ENCODE data around the gene ABCG2. TPM values are rescaled to one million over a fixed set of nuclear protein-coding genes. Genes with fewer than 3 reads are reported as not detected.

ABCG2 gene
- total and polyA plus RNA-seq, 2 donors = 3.7 to 22.9 TPM

DNA sequence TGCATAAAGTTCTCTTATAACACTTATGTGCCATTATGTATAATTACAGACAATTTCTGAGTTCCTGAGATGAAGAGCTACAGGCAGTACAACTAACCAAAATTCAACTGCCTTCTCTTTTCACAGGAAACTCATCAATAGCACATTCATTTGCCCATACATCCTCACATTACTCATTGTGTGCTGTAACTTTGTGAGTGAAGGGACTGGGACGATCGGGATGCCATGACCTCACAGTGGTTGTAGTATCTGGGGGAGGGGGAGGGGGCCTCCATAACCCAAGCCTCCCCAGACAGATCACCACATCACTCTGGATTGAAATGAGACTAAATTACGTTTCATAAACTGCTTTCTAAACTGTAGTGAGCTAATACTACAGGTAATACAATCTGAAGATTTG lies 60.7 kb downstream of the ABCG2 start:
- WGBS = 87% methylated on average over 3 of the region's 3 CpGs
- H3K4me1 ChIP-seq (ENCODE audit: insufficient read depth) = no peaks in the 10 kb centered on the region
- no peak for DNase-seq (ENCODE audit: extremely low spot score)
- no peaks in the 10 kb centered on the region for H3K36me3 ChIP-seq (ENCODE audit: insufficient read depth)
- H3K4me3 ChIP-seq (ENCODE audit: low read depth, low read length) = no peak overlapping the region
- H3K27ac ChIP-seq (ENCODE audit: low read depth) = no peak overlapping the region

DNA sequence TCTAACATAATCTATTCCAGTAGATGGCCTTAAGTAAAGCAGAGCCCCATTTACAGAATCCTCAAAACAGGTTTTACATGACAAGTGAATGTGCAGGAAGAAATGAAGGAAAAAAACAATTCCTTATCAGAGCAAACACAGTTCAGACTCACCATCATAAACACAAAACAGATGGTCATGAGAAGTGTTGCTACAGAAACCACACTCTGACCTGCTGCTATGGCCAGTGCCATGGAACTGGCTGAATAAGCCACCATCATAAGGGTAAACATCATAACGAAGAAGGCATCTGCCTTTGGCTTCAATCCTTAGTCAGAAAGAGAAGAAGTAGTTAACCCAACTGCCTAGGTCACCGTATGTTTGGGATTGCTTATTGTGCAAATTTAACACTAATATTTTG lies 61.1 kb downstream of the ABCG2 start:
- DNase-seq (ENCODE audit: extremely low spot score) = no peak
- 62% methylated on average over 2 of the region's 2 CpGs for WGBS
- Histone ChIP-seq H3K4me1 (ENCODE audit: insufficient read depth) (no peaks in the 10 kb centered on the region), H3K27ac (ENCODE audit: low read depth) (no peak overlapping the region), H3K4me3 (ENCODE audit: low read depth, low read length) (no peak overlapping the region), H3K36me3 (ENCODE audit: insufficient read depth) (no peaks in the 10 kb centered on the region)

DNA sequence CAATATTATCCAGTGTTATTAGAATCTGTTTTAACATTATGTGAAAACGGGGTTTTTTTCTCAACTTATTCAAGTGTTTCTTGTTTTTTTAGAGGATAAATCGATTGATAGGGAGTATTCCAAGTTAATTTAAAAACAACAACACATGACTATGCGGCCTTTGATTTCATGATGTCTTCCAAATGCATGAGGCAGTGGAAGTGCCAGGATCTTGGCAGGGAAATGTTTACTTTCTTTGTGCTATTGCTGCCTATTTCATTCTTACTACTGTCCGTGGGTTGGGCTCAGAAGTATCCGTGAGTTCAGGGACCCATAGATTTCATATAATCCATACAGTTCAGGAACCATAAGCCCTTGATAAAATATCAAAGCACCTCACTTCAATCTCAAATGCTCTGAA lies 64.6 kb downstream of the ABCG2 start:
- Histone ChIP-seq H3K36me3 (ENCODE audit: insufficient read depth) (no peaks in the 10 kb centered on the region), H3K27ac (ENCODE audit: low read depth) (no peak overlapping the region), H3K4me3 (ENCODE audit: low read depth, low read length) (no peak overlapping the region), H3K4me1 (ENCODE audit: insufficient read depth) (no peaks in the 10 kb centered on the region)
- 90% methylated on average over 5 of the region's 5 CpGs for WGBS
- DNase-seq (ENCODE audit: extremely low spot score) = no peak

DNA sequence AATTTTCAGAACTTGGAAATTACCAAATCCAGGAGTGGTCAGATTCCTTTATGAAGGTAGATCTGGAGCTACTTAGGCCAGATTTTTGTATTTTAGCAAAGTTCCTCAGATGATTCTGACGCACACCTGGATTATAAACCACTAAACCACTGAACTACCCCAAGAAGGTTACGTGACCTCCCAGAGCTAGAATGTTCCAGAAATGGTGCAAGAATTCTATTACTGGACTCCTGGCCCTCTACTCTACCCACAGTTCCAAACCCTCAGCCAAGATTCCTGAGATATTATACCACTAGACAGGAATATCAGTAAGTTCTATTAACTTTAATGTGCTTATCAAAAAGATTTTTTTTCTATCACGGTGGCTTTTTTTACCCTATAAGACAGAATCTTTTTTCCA lies 67.1 kb downstream of the ABCG2 start:
- no peaks in the 10 kb centered on the region for H3K4me1 ChIP-seq (ENCODE audit: insufficient read depth)
- no peaks in the 10 kb centered on the region for H3K36me3 ChIP-seq (ENCODE audit: insufficient read depth)
- no peak overlapping the region for H3K27ac ChIP-seq (ENCODE audit: low read depth)
- 92% methylated on average over 3 of the region's 3 CpGs for WGBS
- DNase-seq (ENCODE audit: extremely low spot score) = no peak
- H3K4me3 ChIP-seq (ENCODE audit: low read depth, low read length) = no peak overlapping the region

DNA sequence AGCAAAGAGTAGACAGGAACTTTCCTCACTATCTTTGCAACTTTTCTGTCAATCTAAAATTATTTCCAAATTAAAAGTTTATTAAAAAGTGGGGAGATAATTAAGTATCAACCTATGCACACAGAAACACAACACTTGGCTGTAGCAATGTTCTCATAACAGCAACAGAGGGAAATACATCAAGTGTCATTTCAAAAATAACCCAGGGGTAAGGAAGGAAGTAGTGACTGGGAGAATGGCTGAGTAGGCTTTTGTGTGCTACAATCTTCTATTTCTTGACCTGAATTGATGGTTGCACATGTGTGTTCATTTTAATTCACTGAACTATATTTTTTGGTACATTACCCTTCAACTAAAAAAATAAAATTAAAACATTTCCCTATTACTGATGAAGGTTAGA lies 67.5 kb downstream of the ABCG2 start:
- H3K4me1 ChIP-seq (ENCODE audit: insufficient read depth) = no peaks in the 10 kb centered on the region
- H3K36me3 ChIP-seq (ENCODE audit: insufficient read depth) = no peaks in the 10 kb centered on the region
- DNase-seq (ENCODE audit: extremely low spot score) = no peak
- no peak overlapping the region for H3K4me3 ChIP-seq (ENCODE audit: low read depth, low read length)
- H3K27ac ChIP-seq (ENCODE audit: low read depth) = no peak overlapping the region

DNA sequence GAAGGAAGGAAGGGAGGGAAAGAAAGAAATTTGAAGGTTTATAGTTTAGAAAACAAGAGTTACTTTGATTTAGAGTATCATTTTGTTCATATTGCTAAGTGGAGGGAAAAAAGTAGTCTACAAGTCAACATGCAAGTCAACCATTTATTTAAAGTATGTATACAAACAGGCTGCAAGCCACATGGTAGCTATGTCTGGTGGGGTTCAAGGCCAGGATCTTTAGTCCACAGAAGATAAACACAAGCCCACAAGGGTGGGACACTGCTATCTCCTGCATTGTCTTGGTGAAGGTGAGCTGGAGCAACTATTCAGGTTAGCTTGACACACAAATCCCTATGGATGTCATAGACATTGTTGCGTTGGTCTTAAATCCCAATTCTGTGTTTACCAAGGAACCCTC lies 71.4 kb downstream of the ABCG2 start:
- 97% methylated on average over 1 of the region's 1 CpG for whole genome bisulfite sequencing

DNA sequence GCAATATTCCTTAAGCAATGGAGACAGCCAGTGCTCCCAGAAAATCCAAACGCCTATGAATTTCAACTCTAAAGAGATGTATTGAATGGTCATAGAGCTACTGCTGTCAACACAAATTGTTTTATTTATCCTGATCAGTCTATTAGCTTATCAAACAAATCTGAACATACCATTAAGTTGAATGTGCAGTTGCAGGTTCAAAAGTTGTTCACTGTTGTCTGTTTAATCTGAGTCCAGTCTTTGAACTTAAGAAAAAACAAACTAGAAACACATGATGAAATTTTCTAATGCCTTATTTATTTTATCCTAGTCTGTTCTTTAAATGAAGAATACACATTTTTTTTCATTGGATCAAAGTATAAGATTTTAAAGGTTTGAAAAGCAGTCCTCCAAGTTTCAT lies 77.8 kb downstream of the ABCG2 start:
- H3K36me3 ChIP-seq (ENCODE audit: insufficient read depth) = peaks cover 2% of the 10 kb centered on the region
- H3K4me3 ChIP-seq (ENCODE audit: low read depth, low read length) = no peak overlapping the region
- no peak for DNase-seq (ENCODE audit: extremely low spot score)
- no peaks in the 10 kb centered on the region for H3K4me1 ChIP-seq (ENCODE audit: insufficient read depth)
- 93% methylated on average over 1 of the region's 1 CpG for WGBS
- no peak overlapping the region for H3K27ac ChIP-seq (ENCODE audit: low read depth)

More for the DNA sequence above, 71.4 kb downstream of the ABCG2 start:
- Histone ChIP-seq H3K36me3 (ENCODE audit: insufficient read depth) (no peaks in the 10 kb centered on the region), H3K4me3 (ENCODE audit: low read depth, low read length) (no peak overlapping the region), H3K4me1 (ENCODE audit: insufficient read depth) (no peaks in the 10 kb centered on the region), H3K27ac (ENCODE audit: low read depth) (no peak overlapping the region)
- DNase-seq (ENCODE audit: extremely low spot score) = no peak

DNA sequence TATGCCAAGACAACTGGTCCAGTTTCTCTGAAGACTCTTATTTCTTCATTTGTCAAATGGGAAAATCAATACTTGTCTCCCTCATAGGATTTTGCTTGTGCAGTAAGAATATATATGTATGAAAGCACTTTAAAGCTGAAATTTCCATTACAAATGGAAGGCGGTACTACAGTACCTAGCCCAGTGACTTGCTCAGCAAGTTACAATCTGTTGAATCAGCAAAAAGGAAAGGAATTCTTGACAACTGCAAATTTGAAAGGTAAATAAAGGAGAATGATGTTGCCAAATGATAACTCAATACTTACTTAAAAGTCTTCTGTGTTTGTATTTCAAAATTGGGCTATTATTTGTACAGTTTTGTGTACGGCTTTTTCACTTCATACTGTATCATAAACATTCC lies 79.9 kb downstream of the ABCG2 start:
- no peaks in the 10 kb centered on the region for H3K4me1 ChIP-seq (ENCODE audit: insufficient read depth)
- no peak overlapping the region for H3K4me3 ChIP-seq (ENCODE audit: low read depth, low read length)
- 93% methylated on average over 2 of the region's 2 CpGs for WGBS
- no peak for DNase-seq (ENCODE audit: extremely low spot score)
- no peak overlapping the region for H3K27ac ChIP-seq (ENCODE audit: low read depth)
- peaks cover 4% of the 10 kb centered on the region for H3K36me3 ChIP-seq (ENCODE audit: insufficient read depth)

DNA sequence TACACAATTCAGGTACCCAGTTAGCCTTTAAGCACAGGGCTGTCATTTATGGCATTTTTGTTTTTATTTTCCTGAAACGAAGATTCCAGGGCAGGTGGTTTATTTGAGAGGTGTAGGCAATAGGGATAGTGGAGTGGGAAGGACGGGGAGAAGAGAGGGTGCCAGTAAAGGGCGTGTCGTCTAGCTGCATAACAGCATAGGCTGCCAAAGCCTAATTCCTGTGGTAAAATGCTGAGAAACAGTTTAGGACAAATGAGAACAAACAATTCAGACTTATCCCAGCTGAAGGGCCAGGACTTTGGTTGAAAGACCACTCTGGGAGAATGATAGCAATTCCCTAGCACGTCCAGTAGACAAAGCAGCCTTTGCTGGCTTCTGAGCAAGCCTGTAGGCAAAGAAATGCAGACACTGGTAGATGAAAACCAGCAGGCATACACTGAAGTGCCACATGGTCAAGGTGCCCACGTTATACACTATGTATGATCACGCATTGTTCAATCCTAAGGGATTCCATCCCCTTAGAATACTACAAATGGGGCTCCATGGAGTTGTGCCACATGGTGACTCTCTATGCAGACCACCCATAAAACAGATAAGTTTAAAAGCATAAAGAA lies 80.4 kb downstream of the ABCG2 start:
- Histone ChIP-seq H3K4me3 (ENCODE audit: low read depth, low read length) (no peak overlapping the region), H3K4me1 (ENCODE audit: insufficient read depth) (no peaks in the 10 kb centered on the region), H3K27ac (ENCODE audit: low read depth) (no peak overlapping the region), H3K36me3 (ENCODE audit: insufficient read depth) (peaks cover 4% of the 10 kb centered on the region)
- WGBS = 80% methylated on average over 7 of the region's 7 CpGs
- no peak for DNase-seq (ENCODE audit: extremely low spot score)

DNA sequence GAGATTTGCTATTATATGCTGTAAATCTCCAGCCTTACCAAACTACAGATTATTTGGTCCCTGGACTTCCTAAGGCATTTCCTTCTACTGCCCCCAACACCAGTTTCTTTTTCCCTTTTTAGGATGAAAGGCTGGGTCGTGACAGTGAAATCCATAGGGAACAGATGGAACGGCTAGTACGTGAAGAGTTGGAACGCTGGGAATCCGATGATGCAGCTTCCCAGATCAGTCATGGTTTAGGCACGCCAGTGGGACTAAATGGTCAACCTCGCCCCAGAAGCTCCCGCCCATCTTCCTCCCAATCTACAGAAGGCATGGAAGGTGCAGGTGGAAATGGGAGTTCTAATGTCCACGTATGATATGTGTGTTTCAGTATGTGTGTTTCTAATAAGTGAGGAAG lies 83.1 kb downstream of the ABCG2 start:
- no peak for DNase-seq (ENCODE audit: extremely low spot score)
- 93% methylated on average over 9 of the region's 9 CpGs for WGBS
- H3K4me3 ChIP-seq (ENCODE audit: low read depth, low read length) = no peak overlapping the region
- H3K4me1 ChIP-seq (ENCODE audit: insufficient read depth) = no peaks in the 10 kb centered on the region
- peaks cover 6% of the 10 kb centered on the region for H3K36me3 ChIP-seq (ENCODE audit: insufficient read depth)
- no peak overlapping the region for H3K27ac ChIP-seq (ENCODE audit: low read depth)

DNA sequence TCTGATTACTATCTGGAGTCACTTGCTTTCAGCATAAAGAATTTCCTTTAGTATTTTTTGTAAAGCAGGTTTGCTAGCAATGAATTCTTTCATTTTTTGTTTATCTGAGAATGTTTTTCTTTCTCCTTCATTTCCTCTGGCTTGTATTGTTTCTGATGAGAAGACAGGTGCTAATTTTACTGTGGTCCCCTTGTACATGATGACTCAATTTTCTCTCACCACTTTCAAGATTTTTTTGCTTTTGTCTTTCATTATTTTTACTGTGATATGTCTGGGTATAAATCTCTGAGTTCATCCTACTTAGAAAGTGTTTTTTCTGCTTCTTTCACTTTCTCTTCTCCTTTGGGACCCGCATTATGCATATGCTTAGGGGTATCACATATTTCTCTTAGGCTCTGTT lies 88.4 kb downstream of the ABCG2 start:
- H3K4me1 ChIP-seq (ENCODE audit: insufficient read depth) = no peaks in the 10 kb centered on the region
- 93% methylated on average over 1 of the region's 1 CpG for WGBS
- H3K27ac ChIP-seq (ENCODE audit: low read depth) = no peak overlapping the region
- DNase-seq (ENCODE audit: extremely low spot score) = no peak
- H3K36me3 ChIP-seq (ENCODE audit: insufficient read depth) = peaks cover 8% of the 10 kb centered on the region
- H3K4me3 ChIP-seq (ENCODE audit: low read depth, low read length) = no peak overlapping the region

DNA sequence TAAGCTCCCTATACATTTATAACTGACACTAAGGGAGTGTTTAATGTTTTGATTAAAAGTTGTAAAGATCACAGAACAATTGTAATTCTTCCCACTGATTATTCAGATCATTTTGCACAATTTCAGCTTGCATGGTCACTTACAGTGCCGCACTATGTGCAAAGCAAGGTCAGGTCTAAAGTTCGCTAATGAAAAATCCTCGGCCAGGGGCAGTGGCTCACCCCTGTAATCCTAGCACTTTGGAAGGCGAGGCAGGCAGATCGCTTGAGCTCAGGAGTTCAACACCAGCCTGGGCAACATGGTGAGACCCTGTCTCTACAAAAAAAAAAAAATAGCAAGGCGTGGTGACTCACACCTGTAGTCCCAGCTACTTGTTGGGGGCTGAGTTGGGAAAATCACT lies 94.0 kb downstream of the ABCG2 start:
- Histone ChIP-seq H3K27ac (ENCODE audit: low read depth) (no peak overlapping the region), H3K4me3 (ENCODE audit: low read depth, low read length) (no peak overlapping the region), H3K36me3 (ENCODE audit: insufficient read depth) (peaks cover 1% of the 10 kb centered on the region), H3K4me1 (ENCODE audit: insufficient read depth) (no peaks in the 10 kb centered on the region)
- DNase-seq (ENCODE audit: extremely low spot score) = no peak
- 88% methylated on average over 6 of the region's 6 CpGs for WGBS

DNA sequence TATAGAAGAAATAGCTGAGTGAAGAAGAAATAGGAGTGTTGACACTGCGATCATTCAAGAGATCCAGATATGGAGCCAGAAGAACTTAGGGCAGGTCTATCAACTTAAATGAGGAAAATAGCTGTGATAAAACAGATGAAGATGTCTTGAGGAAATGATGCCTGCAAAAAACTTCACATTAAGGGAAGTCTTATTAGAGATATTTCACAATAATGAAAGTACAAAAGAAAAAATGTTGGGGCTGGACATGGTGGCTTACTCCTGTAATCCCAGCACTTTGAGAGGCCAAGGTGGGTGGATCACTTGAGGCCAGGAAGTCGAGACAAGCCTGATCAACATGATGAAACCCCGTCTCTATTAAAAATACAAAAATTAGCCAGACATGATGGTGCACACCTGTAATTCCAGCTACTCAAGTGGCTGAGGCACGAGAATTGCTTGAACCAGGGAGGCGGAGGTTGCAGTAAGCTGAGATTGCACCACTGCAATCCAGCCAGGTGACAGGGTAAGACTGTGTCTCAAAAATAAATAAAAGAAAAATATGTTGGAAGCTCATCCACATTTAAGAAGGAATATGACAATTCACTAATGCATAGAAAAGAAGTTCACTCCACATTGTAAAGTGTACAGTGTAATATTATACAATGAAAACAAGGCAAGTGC lies 94.7 kb downstream of the ABCG2 start:
- H3K36me3 ChIP-seq (ENCODE audit: insufficient read depth) = peaks cover 1% of the 10 kb centered on the region
- 96% methylated on average over 5 of the region's 5 CpGs for WGBS
- H3K4me3 ChIP-seq (ENCODE audit: low read depth, low read length) = no peak overlapping the region
- no peak overlapping the region for H3K27ac ChIP-seq (ENCODE audit: low read depth)
- H3K4me1 ChIP-seq (ENCODE audit: insufficient read depth) = no peaks in the 10 kb centered on the region
- DNase-seq (ENCODE audit: extremely low spot score) = no peak

DNA sequence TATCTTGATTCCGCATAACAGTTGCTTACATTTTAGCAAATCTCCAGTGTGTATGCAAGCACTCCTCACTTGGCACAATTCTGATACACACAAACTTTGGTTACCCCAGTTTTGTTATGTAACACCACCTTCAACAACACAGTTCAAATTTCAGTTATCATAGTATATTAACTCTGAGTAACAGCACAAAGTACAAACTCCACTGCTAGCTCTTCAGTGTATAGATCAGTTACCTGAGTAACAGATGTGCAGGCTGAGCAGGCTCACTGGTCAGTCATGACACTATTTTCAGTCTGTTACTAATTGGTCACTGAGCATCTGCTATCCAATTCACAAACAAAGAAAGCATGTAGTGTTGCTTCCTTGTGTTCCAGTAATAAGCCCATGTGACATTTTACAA lies 95.6 kb downstream of the ABCG2 start:
- no peak overlapping the region for H3K4me3 ChIP-seq (ENCODE audit: low read depth, low read length)
- H3K36me3 ChIP-seq (ENCODE audit: insufficient read depth) = peaks cover 1% of the 10 kb centered on the region
- no peak for DNase-seq (ENCODE audit: extremely low spot score)
- H3K4me1 ChIP-seq (ENCODE audit: insufficient read depth) = no peaks in the 10 kb centered on the region
- WGBS = 54% methylated on average over 1 of the region's 1 CpG
- no peak overlapping the region for H3K27ac ChIP-seq (ENCODE audit: low read depth)

DNA sequence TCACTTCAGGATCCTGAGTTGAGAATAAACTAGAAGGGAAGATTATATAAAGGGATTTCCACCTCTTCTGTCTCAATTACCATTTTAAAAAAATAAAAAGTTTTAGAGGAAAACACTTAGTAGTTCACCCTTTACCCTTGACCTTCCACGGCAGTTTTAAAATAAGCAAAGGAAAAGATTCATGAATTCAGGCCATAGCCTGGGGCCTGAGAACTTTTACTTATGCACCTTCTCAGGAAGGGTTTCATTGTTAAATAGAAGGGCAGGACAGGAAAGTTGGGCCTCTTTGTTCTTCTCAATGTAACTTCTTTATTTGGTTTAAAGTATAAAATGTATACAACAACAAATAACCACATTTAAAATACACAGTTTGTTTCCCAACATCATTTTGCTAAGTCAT lies 96.1 kb downstream of the ABCG2 start:
- Histone ChIP-seq H3K36me3 (ENCODE audit: insufficient read depth) (peaks cover 1% of the 10 kb centered on the region), H3K4me3 (ENCODE audit: low read depth, low read length) (no peak overlapping the region), H3K4me1 (ENCODE audit: insufficient read depth) (no peaks in the 10 kb centered on the region), H3K27ac (ENCODE audit: low read depth) (no peak overlapping the region)
- no peak for DNase-seq (ENCODE audit: extremely low spot score)
- WGBS = 31% methylated on average over 1 of the region's 1 CpG

All from urinary bladder (tissue), 4 donors.